SK-N-SH treated with all-trans-retinoic acid at 6 μM for 48 hours (cell line): ENCODE measurements around the gene MYL4.
"Not testable (repeated sequence)": the region's sequence is repeated elsewhere in the genome, so short reads cannot be mapped to it uniquely, and the experiment has no call there.

ENCODE experiments used
- OSR1 ChIP-seq: fragments of 250-450 bp; sonication (Bioruptor Pico); IDR thresholded peaks from 2 replicates; pipeline ENCODE4 v1.8.0; 2022; ENCODE audit warnings: moderate library complexity, mild to moderate bottlenecking, inconsistent platforms
- PPARA ChIP-seq: fragments of 250-450 bp; sonication (Bioruptor Pico); IDR thresholded peaks from 2 replicates; pipeline ENCODE4 v1.5.0; 2020; ENCODE audit warnings: mild to moderate bottlenecking, borderline replicate concordance
- ZNF70 ChIP-seq: fragments of 450-650 bp; formaldehyde crosslinking; IDR thresholded peaks from 2 replicates; pipeline ENCODE4 v1.5.0; 2020; ENCODE audit warnings: mild to moderate bottlenecking, moderate library complexity

DNA sequence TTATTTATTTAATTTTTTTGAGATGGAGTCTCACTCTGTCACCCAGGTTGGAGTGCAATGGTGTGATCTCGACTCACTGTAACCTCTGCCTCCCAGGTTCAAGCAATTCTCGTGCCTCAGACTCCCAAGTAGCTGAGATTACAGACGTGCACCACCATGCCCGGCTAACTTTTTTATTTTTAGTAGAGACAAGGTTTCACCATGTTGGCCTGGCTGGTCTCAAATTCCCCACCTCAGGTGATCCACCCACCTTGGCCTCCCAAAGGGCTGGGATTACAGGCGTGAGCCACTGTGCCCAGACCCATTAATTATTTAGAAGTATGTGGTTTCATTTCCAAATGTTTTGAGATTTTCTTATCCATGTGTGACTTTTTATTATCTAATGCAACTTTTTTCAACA is 42.3 kb upstream of the MYL4 start:
- TF ChIP-seq PPARA; OSR1 (CRISPR knock-in tag); ZNF70 (CRISPR knock-in tag): not testable (repeated sequence)
